HG02798 (cell line): Measurements from ENCODE around the gene RFTN2.
"Not testable (repeated sequence)": the region's sequence is repeated elsewhere in the genome, so short reads cannot be mapped to it uniquely, and the experiment has no call there.

ENCODE experiments used
- ATAC-seq: cut with Tn5 transposase; IDR thresholded peaks from one replicate; pipeline ENCODE4 v1.9.1; 2021; ENCODE audit warnings: mild to moderate bottlenecking; ENCODE audit not compliant: unreplicated experiment, poor library complexity

Gene RFTN2

GRCh38 chr2:197675711-197676188 lies 363 bp upstream of the RFTN2 start:
- ATAC-seq, result no peak

- ATAC-seq, result no peak
Measured at GRCh38 chr2:197674591-197674990, 796 bp downstream of the RFTN2 start.

- no peak for ATAC-seq
Measured at GRCh38 chr2:197674060-197674459, 1.3 kb downstream of the RFTN2 start.

GRCh38 chr2:197673606-197674005 lies 1.8 kb downstream of the RFTN2 start:
- no peak for ATAC-seq

GRCh38 chr2:197673106-197673505 lies 2.3 kb downstream of the RFTN2 start:
- ATAC-seq, result no peak

- ATAC-seq, result no peak
Measured at GRCh38 chr2:197672371-197672893, 3.0 kb downstream of the RFTN2 start.

GRCh38 chr2:197669077-197669476 lies 6.3 kb downstream of the RFTN2 start:
- ATAC-seq, result no peak

- ATAC-seq, result no peak
Measured at GRCh38 chr2:197668296-197668695, 7.1 kb downstream of the RFTN2 start.

- no peak for ATAC-seq
Measured at GRCh38 chr2:197666277-197666676, 9.1 kb downstream of the RFTN2 start.

GRCh38 chr2:197661626-197662025 lies 13.8 kb downstream of the RFTN2 start:
- no peak for ATAC-seq

GRCh38 chr2:197657562-197657961 lies 17.8 kb downstream of the RFTN2 start:
- no peak for ATAC-seq

- no peak for ATAC-seq
Measured at GRCh38 chr2:197647961-197648690, 27.3 kb downstream of the RFTN2 start.

- no peak for ATAC-seq
Measured at GRCh38 chr2:197641666-197642065, 33.7 kb downstream of the RFTN2 start.

- not testable (repeated sequence) for ATAC-seq
Measured at GRCh38 chr2:197640571-197641122, 34.7 kb downstream of the RFTN2 start.

GRCh38 chr2:197633109-197633657 lies 42.2 kb downstream of the RFTN2 start:
- ATAC-seq, result no peak

GRCh38 chr2:197628043-197628500 lies 47.3 kb downstream of the RFTN2 start:
- peak; percentile 75 for ATAC-seq

GRCh38 chr2:197626965-197627625 lies 48.3 kb downstream of the RFTN2 start:
- no peak for ATAC-seq

GRCh38 chr2:197620133-197620532 lies 55.3 kb downstream of the RFTN2 start:
- no peak for ATAC-seq

- peak; percentile 56 for ATAC-seq
Measured at GRCh38 chr2:197615016-197615652, 60.3 kb downstream of the RFTN2 start.

- no peak for ATAC-seq
Measured at GRCh38 chr2:197614532-197614931, 60.9 kb downstream of the RFTN2 start.
